Skeletal muscle tissue (tissue), 5 donors: ENCODE results near the gene TMEM130. TPM values are rescaled to one million over a fixed set of nuclear protein-coding genes. Genes with fewer than 3 reads are reported as not detected.

Source experiments
- H3K27ac ChIP-seq: one replicate; pipeline ENCODE4 v1.7.0; 2013; ENCODE audit warnings: mild to moderate bottlenecking, low read depth, low read length, inconsistent platforms
- H3K27me3 ChIP-seq, 3 donors: one replicate each; pipeline ENCODE4 v1.7.0; 2013; ENCODE audit warnings: low read length in 3 of 3; ENCODE audit not compliant: control insufficient read depth in 3 of 3, insufficient read depth in 3 of 3
- H3K36me3 ChIP-seq, 3 donors: one replicate each; pipeline ENCODE4 v1.7.0; 2013; ENCODE audit warnings: low read length in 3 of 3; ENCODE audit not compliant: control insufficient read depth in 3 of 3, insufficient read depth in 3 of 3
- H3K4me1 ChIP-seq, 3 donors: one replicate each; pipeline ENCODE4 v1.7.0; 2013; ENCODE audit warnings: low read length in 3 of 3, mild to moderate bottlenecking in 3 of 3; ENCODE audit not compliant: control insufficient read depth in 3 of 3, insufficient read depth in 3 of 3
- H3K4me3 ChIP-seq, 3 donors: one replicate each; pipeline ENCODE4 v1.7.0; 2013; ENCODE audit warnings: low read length in 3 of 3
- H3K9ac ChIP-seq, 3 donors: one replicate each; pipeline ENCODE4 v1.7.0; 2013; ENCODE audit warnings: low read length in 3 of 3, mild to moderate bottlenecking in 3 of 3, moderate library complexity in 2 of 3, low read depth in 1 of 3
- H3K9me3 ChIP-seq, 3 donors: one replicate each; pipeline ENCODE4 v1.7.0; 2013; ENCODE audit warnings: low read length in 3 of 3; ENCODE audit not compliant: control insufficient read depth in 3 of 3
- small RNA-seq: library from RNA; depleted of rRNA; stranded (forward); fragments of <200 nt; gene quantifications from one replicate; pipeline ENCODE3, GENCODE V24; 2014
- total RNA-seq: library from RNA; depleted of rRNA; stranded (reverse); fragments of >200 nt; gene quantifications from one replicate; pipeline ENCODE4 v1.2.3, GENCODE V29; 2014
- donor health status: Osteomylitis.

TMEM130 gene
- total RNA-seq, 1 donor from 2014 or later = 0.52 TPM

DNA sequence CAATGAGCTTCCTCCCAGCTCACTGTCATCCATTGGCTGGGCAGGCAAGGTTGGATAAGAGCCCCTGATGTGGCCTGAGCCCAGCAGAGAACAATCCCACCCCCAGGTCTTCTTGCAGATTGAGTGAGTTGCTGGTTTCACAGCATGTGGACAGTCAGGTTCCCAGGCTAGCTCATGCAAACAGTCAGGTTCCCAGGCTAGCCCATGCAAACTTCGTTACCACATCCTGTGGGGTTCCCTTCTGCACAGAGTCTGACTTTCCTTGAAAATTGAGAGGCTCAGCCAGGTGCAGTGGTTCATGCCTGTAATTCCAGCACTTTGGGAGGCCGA, 67.1 kb downstream of the TMEM130 start:
- Histone ChIP-seq H3K4me1 (no peaks in the 10 kb centered on the region), H3K9ac (no peak overlapping the region), H3K27me3 (peaks cover 0 to 25% (median 4%) of the 10 kb centered on the region in 3 donors)

DNA sequence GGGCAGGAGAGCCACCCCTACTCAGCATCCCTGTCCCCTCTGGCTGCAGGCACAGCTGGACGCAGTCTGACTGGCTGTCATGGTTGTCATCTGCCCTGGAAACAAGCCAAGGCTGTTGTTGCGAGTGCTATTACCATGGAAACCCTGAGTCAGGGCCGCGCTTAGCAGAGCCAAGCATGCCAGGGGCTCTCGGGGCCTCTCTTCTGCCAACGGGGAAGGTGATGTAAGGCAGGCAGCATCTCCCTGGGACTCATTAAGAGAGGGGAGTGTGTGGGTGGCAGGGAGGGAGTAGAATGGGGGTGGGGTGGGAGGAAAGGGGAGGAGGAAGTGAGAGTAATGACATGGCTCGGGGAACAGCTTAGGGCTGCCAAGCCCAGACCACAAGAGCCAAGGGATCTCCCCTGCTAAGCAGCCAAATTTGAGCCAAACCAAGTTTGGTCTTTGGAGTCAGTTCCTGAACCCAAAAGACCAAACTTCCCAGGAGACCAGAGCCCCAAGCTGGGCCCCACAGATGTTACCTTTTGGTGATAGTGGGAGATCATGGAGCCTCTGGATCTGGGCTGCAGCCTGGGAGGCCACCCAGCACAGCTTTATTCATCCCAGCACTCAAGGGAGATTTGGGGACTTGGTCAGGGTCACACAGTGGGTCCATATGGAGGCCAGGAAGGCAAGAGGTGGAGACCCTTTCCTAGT, 67.6 kb downstream of the TMEM130 start:
- Histone ChIP-seq H3K9ac (no peak overlapping the region), H3K36me3 (no peaks in the 10 kb centered on the region), H3K27me3 (peaks cover 0 to 24% (median 4%) of the 10 kb centered on the region in 3 donors), H3K4me3 (no peak overlapping the region), H3K4me1 (no peaks in the 10 kb centered on the region), H3K9me3 (peaks cover 0 to 8% (median 0%) of the 10 kb centered on the region in 3 donors), H3K27ac (no peak overlapping the region)

More for the DNA sequence above, 67.1 kb downstream of the TMEM130 start:
- H3K27ac ChIP-seq = no peak overlapping the region
- no peak overlapping the region for H3K4me3 ChIP-seq
- peaks cover 0 to 8% (median 0%) of the 10 kb centered on the region in 3 donors for H3K9me3 ChIP-seq
- H3K36me3 ChIP-seq = no peaks in the 10 kb centered on the region

DNA sequence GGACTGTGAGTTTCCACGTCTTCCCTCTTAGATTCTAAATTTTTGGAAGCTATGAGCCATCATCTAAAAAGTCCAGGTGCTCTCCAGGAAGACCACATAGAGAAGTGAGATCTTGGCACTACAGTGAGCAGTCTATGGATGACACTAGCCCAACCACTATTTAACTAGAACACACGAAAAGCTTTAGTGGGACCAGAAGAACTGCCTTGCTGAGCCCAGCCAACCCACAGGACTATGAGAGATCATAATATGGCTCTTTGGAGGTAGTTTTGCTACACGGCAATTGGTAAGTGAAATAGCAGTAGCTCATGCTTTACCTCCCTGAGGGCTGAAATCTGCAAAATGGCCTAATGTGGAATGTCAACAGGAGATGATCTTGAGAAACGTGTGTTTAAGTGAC, 68.8 kb downstream of the TMEM130 start:
- H3K27ac ChIP-seq = no peak overlapping the region
- no peak overlapping the region for H3K9ac ChIP-seq
- H3K27me3 ChIP-seq = peaks cover 0 to 24% (median 4%) of the 10 kb centered on the region in 3 donors
- no peaks in the 10 kb centered on the region for H3K36me3 ChIP-seq
- no peaks in the 10 kb centered on the region for H3K4me1 ChIP-seq
- peaks cover 0 to 8% (median 0%) of the 10 kb centered on the region in 3 donors for H3K9me3 ChIP-seq
- no peak overlapping the region for H3K4me3 ChIP-seq

DNA sequence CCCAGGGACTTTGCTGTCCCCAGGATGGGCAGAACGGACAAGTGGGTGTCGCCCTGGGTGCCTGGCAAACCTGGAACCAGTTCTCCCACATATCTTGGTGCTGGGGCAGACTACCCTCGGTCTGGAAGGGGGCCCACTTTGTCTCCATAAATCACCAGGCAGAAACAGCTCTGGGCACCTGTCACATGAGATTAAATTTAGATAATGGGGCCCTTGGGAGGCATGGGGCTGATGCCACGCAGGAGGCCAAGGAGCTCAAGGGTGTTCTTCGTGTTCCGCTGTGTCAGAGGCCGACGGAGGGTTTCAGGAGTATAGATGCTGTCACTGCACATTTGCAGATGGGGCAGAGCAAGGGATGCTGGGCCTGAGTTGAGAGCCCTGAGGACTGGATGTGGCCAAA, 72.7 kb downstream of the TMEM130 start:
- Histone ChIP-seq H3K27ac (no peak overlapping the region), H3K27me3 (peaks cover 0 to 13% (median 0%) of the 10 kb centered on the region in 3 donors), H3K9me3 (peaks cover 0 to 8% (median 0%) of the 10 kb centered on the region in 3 donors), H3K9ac (no peak overlapping the region), H3K4me3 (no peak overlapping the region), H3K36me3 (no peaks in the 10 kb centered on the region), H3K4me1 (no peaks in the 10 kb centered on the region)

Small RNA genes lying within 50 kb of the gene (small RNA-seq; reads per million reads assigned to genes)
- 40.0 reads per million, percentile 95 among the genes with 10 or more reads in this experiment for gene MIR3609

Other genes starting within 250 kb of the TMEM130 start
- gene TRRAP, start 8.5 kb upstream of the TMEM130 start, total RNA-seq = 20.4 TPM